OCI-LY1 (cell line): ENCODE results near the gene SLC19A1.

Experiments
- EZH2 ChIP-seq: fragments of 200-600 bp; sonication (generic), shearing (Covaris generic); IDR thresholded peaks from 2 replicates; pipeline ENCODE4 v1.8.0; 2017; ENCODE audit warnings: borderline replicate concordance, mixed run types, mild to moderate bottlenecking, antibody characterized with exemption, low read length, moderate library complexity, mixed read lengths
- TF ChIP-seq, protein P1 (sequence below): fragments of 200-600 bp; sonication (generic), shearing (Covaris generic); IDR thresholded peaks from 2 replicates; pipeline ENCODE4 v1.5.1; 2017; ENCODE audit warnings: mild to moderate bottlenecking, antibody characterized with exemption, low read length, moderate library complexity, mixed read lengths

DNA sequence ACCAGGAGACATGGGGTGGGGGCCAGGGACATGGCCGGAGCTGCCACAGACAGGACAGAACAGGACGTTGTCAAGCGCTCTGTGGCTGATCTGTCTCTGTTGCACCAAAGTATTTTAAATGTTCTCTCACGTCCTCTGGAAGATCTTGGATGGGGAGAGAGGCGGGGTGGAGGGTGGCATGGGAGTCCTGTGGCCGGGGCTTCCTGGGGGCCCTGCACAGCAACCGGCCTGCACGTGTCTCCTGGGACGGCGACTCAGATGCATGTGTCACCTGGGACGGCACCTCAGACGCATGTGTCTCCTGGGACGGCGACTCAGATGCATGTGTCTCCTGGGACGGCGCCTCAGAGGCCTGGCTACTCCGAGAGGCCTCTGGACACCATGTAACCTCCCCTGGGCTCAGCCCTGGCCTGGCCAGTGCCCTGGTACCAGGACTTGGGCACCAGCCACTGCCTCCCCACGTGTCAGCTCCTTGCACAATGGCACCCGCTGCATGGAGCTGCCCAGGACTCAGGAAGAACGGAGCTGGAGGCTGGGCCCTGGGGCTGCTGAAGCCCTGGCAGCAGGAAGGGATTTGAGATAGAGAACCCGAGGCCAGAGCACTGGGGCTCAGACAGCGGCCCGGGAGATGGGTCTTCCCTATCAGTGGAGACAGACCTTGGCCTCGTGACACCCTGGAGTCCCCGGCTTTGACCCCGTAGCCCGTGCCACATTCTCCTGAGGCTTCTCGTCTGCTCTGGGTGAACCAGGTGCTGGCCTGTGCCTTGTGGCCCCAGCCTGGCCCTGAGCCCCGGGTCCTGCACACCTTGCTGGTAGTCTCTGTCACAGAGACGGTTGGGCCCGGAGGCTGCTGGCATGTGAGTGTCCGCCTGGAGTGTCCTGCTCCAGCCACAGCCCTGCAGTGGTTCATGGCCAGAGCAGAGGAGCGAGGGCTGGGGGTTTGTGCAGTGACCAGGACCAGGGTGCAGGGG is 14.7 kb upstream of the SLC19A1 start:
- TF ChIP-seq, protein P1, sequence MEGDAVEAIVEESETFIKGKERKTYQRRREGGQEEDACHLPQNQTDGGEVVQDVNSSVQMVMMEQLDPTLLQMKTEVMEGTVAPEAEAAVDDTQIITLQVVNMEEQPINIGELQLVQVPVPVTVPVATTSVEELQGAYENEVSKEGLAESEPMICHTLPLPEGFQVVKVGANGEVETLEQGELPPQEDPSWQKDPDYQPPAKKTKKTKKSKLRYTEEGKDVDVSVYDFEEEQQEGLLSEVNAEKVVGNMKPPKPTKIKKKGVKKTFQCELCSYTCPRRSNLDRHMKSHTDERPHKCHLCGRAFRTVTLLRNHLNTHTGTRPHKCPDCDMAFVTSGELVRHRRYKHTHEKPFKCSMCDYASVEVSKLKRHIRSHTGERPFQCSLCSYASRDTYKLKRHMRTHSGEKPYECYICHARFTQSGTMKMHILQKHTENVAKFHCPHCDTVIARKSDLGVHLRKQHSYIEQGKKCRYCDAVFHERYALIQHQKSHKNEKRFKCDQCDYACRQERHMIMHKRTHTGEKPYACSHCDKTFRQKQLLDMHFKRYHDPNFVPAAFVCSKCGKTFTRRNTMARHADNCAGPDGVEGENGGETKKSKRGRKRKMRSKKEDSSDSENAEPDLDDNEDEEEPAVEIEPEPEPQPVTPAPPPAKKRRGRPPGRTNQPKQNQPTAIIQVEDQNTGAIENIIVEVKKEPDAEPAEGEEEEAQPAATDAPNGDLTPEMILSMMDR: no peak
- no peak for TF ChIP-seq EZH2
